Stimulated activated naive CD8-positive, alpha-beta T cell treated with anti-CD3 and anti-CD28 coated beads, Interleukin-15, amount 100 ng/mL, for 72 hours (primary cell): ENCODE data around the gene NRGN.

Experiments
- ATAC-seq: fragments of 150-1000 bp; cut with Tn5 transposase; 2 replicates; pipeline ENCODE4 v1.10.0; 2021; ENCODE audit warnings: mild to moderate bottlenecking, moderate library complexity
- DNase-seq, 2 donors: peaks; one replicate each; pipeline ENCODE4 v3.0.0; 2021 to 2022
- H3K27ac Mint-ChIP-seq, 2 donors: one replicate each; pipeline ENCODE4 v1.8.0; 2022; ENCODE audit warnings: mild to moderate bottlenecking in 2 of 2, mixed read lengths in 2 of 2, moderate library complexity in 2 of 2
- H3K27me3 Mint-ChIP-seq: one replicate; pipeline ENCODE4 v1.8.0; 2022; ENCODE audit warnings: mixed read lengths
- H3K4me1 Mint-ChIP-seq: one replicate; pipeline ENCODE4 v1.8.0; 2022; ENCODE audit warnings: mild to moderate bottlenecking, mixed read lengths
- H3K4me3 Mint-ChIP-seq, 2 donors: one replicate each; pipeline ENCODE4 v1.8.0; 2022; ENCODE audit warnings: mild to moderate bottlenecking in 2 of 2, mixed read lengths in 2 of 2, moderate library complexity in 1 of 2
- H3K9me3 Mint-ChIP-seq, 2 donors: one replicate each; pipeline ENCODE4 v1.8.0; 2022; ENCODE audit warnings: mixed read lengths in 2 of 2

The NRGN gene

GRCh38 chr11:124739479-124740276 is at the start of gene NRGN:
Gene NRGN, plus strand, starts transcription at chr11:124739942. Its CDS starts 143 bp downstream, at chr11:124740085.
- Mint-ChIP-seq H3K27me3 (peaks cover 47% of the 10 kb centered on the region), H3K27ac (peak within 1 kb of the TSS; percentile 55 to 62)

GRCh38 chr11:124693142-124693541 is 46.6 kb upstream of the NRGN start:
- ATAC-seq (no peak), DNase-seq (no peak)
- H3K4me1 Mint-ChIP-seq = no peaks in the 10 kb centered on the region
- H3K4me3 Mint-ChIP-seq = no peak overlapping the region
- H3K27me3 Mint-ChIP-seq = no peaks in the 10 kb centered on the region
- H3K9me3 Mint-ChIP-seq = no peaks in the 10 kb centered on the region
- no peak overlapping the region for H3K27ac Mint-ChIP-seq

More at GRCh38 chr11:124739479-124740276, at the start of gene NRGN:
- ATAC-seq (peak; percentile 91), DNase-seq (peak; percentile 80 to 84)
- H3K9me3 Mint-ChIP-seq = no peaks in the 10 kb centered on the region
- H3K4me3 Mint-ChIP-seq = peak within 1 kb of the TSS; percentile 84 to 93
- H3K4me1 Mint-ChIP-seq = peaks cover 30% of the 10 kb centered on the region

GRCh38 chr11:124699547-124699946 is 40.2 kb upstream of the NRGN start:
- ATAC-seq (no peak), DNase-seq (no peak)
- Mint-ChIP-seq H3K4me3 (no peak overlapping the region), H3K9me3 (peaks cover 0 to 7% of the 10 kb centered on the region in 2 donors), H3K27me3 (no peaks in the 10 kb centered on the region), H3K4me1 (no peaks in the 10 kb centered on the region), H3K27ac (no peak overlapping the region)

- no peaks in the 10 kb centered on the region for H3K27me3 Mint-ChIP-seq
- no peak overlapping the region for H3K27ac Mint-ChIP-seq
- H3K9me3 Mint-ChIP-seq = peaks cover 0 to 7% of the 10 kb centered on the region in 2 donors
- no peak overlapping the region for H3K4me3 Mint-ChIP-seq
- no peaks in the 10 kb centered on the region for H3K4me1 Mint-ChIP-seq
- ATAC-seq (no peak), DNase-seq (no peak)
Measured at GRCh38 chr11:124700028-124700427, 39.7 kb upstream of the NRGN start.

GRCh38 chr11:124707829-124708228 is 31.9 kb upstream of the NRGN start:
- H3K4me3 Mint-ChIP-seq = no peak overlapping the region
- ATAC-seq = no peak

GRCh38 chr11:124712392-124712791 is 27.4 kb upstream of the NRGN start:
- Mint-ChIP-seq H3K4me1 (peaks cover 1% of the 10 kb centered on the region), H3K27ac (no peak overlapping the region), H3K4me3 (no peak overlapping the region), H3K27me3 (peaks cover 45% of the 10 kb centered on the region), H3K9me3 (peaks cover 4 to 14% of the 10 kb centered on the region in 2 donors)
- ATAC-seq = no peak
- no peak for DNase-seq

More at GRCh38 chr11:124707829-124708228, 31.9 kb upstream of the NRGN start:
- Mint-ChIP-seq H3K27me3 (peaks cover 7% of the 10 kb centered on the region), H3K4me1 (no peaks in the 10 kb centered on the region), H3K27ac (no peak overlapping the region), H3K9me3 (peaks cover 4 to 18% of the 10 kb centered on the region in 2 donors)
- no peak for DNase-seq

GRCh38 chr11:124716591-124716990 is 23.2 kb upstream of the NRGN start:
- Mint-ChIP-seq H3K4me1 (peaks cover 14% of the 10 kb centered on the region), H3K27me3 (peaks cover 72% of the 10 kb centered on the region), H3K4me3 (no peak overlapping the region), H3K9me3 (no peaks in the 10 kb centered on the region), H3K27ac (no peak overlapping the region)
- ATAC-seq (no peak), DNase-seq (no peak)

GRCh38 chr11:124717421-124717785 is 22.3 kb upstream of the NRGN start:
- Mint-ChIP-seq H3K4me3 (peak overlapping the region; percentile 68 to 81), H3K9me3 (no peaks in the 10 kb centered on the region), H3K4me1 (peaks cover 22% of the 10 kb centered on the region), H3K27ac (peak overlapping the region in 1 of 2 donors; percentile 68), H3K27me3 (peaks cover 80% of the 10 kb centered on the region)
- DNase-seq (no peak), ATAC-seq (no peak)

- Mint-ChIP-seq H3K27ac (peak overlapping the region; percentile 66 to 68), H3K4me3 (peak overlapping the region; percentile 68 to 81), H3K4me1 (peaks cover 25% of the 10 kb centered on the region), H3K27me3 (peaks cover 86% of the 10 kb centered on the region), H3K9me3 (no peaks in the 10 kb centered on the region)
- DNase-seq (peak in 1 of 2 donors; percentile 13), ATAC-seq (peak; percentile 66)
Measured at GRCh38 chr11:124717786-124718651, 21.7 kb upstream of the NRGN start.

- ATAC-seq = no peak
- no peaks in the 10 kb centered on the region for H3K9me3 Mint-ChIP-seq
- H3K27ac Mint-ChIP-seq = no peak overlapping the region
- DNase-seq = no peak
- peaks cover 25% of the 10 kb centered on the region for H3K4me1 Mint-ChIP-seq
- peaks cover 87% of the 10 kb centered on the region for H3K27me3 Mint-ChIP-seq
- H3K4me3 Mint-ChIP-seq = no peak overlapping the region
Measured at GRCh38 chr11:124718801-124719200, 20.9 kb upstream of the NRGN start.

- H3K4me3 Mint-ChIP-seq = no peak overlapping the region
Measured at GRCh38 chr11:124719534-124719933, 20.2 kb upstream of the NRGN start.

GRCh38 chr11:124722176-124722575 is 17.6 kb upstream of the NRGN start:
- Mint-ChIP-seq H3K4me1 (peaks cover 45% of the 10 kb centered on the region), H3K4me3 (no peak overlapping the region), H3K27me3 (peaks cover 76% of the 10 kb centered on the region), H3K27ac (no peak overlapping the region), H3K9me3 (no peaks in the 10 kb centered on the region)
- no peak for DNase-seq
- no peak for ATAC-seq

More at GRCh38 chr11:124719534-124719933, 20.2 kb upstream of the NRGN start:
- DNase-seq (no peak), ATAC-seq (no peak)
- Mint-ChIP-seq H3K27me3 (peaks cover 81% of the 10 kb centered on the region), H3K9me3 (no peaks in the 10 kb centered on the region), H3K4me1 (peaks cover 32% of the 10 kb centered on the region), H3K27ac (no peak overlapping the region)

- Mint-ChIP-seq H3K4me3 (no peak overlapping the region), H3K4me1 (peaks cover 31% of the 10 kb centered on the region), H3K9me3 (no peaks in the 10 kb centered on the region), H3K27ac (no peak overlapping the region), H3K27me3 (peaks cover 50% of the 10 kb centered on the region)
- ATAC-seq (no peak), DNase-seq (no peak)
Measured at GRCh38 chr11:124724979-124725718, 14.6 kb upstream of the NRGN start.

- no peak overlapping the region for H3K27ac Mint-ChIP-seq
- DNase-seq (no peak), ATAC-seq (no peak)
- no peaks in the 10 kb centered on the region for H3K9me3 Mint-ChIP-seq
- H3K27me3 Mint-ChIP-seq = peaks cover 48% of the 10 kb centered on the region
- H3K4me1 Mint-ChIP-seq = peaks cover 31% of the 10 kb centered on the region
- no peak overlapping the region for H3K4me3 Mint-ChIP-seq
Measured at GRCh38 chr11:124725719-124726105, 14.0 kb upstream of the NRGN start.

GRCh38 chr11:124727474-124727873 is 12.3 kb upstream of the NRGN start:
- Mint-ChIP-seq H3K4me1 (peaks cover 22% of the 10 kb centered on the region), H3K27ac (no peak overlapping the region), H3K4me3 (no peak overlapping the region), H3K9me3 (no peaks in the 10 kb centered on the region), H3K27me3 (peaks cover 30% of the 10 kb centered on the region)
- DNase-seq (no peak), ATAC-seq (no peak)
